Lower leg skin (tissue), 4 donors: ENCODE measurements around the gene SBF1. TPM values are rescaled to one million over a fixed set of nuclear protein-coding genes. Genes with fewer than 3 reads are reported as not detected.

ENCODE experiments used
- DNase-seq, 2 donors: peaks; one replicate each; pipeline ENCODE4 v3.0.0-alpha.2; 2019; ENCODE audit warnings: low spot score in 2 of 2
- H3K4me3 ChIP-seq: fragments of 200-600 bp; sonication (generic); 2 replicates; pipeline ENCODE4 v1.5.1; 2017; ENCODE audit warnings: mild to moderate bottlenecking, low read depth; ENCODE audit not compliant: poor library complexity, severe bottlenecking
- CTCF ChIP-seq, 3 donors: fragments of 450-650 bp; IDR thresholded peaks; one replicate each; pipeline ENCODE4 v1.5.1; 2016; ENCODE audit warnings: antibody characterized with exemption in 3 of 3, mild to moderate bottlenecking in 3 of 3, moderate library complexity in 2 of 3
- POLR2A ChIP-seq, 2 donors: fragments of 450-650 bp; IDR thresholded peaks; one replicate each; pipeline ENCODE4 v1.6.1; 2016 to 2017; ENCODE audit warnings: antibody characterized with exemption in 2 of 2, mild to moderate bottlenecking in 1 of 2, moderate library complexity in 1 of 2
- WGBS, 2 donors: methylation state at CpG; one replicate each; pipeline ENCODE4 v1.1.5; 2018; 5-methylcytosine and 5-hydroxymethylcytosine counted together
- intact Hi-C: fragments of 100-400 bp; cut with DNase I; formaldehyde crosslinking; loops from one replicate; pipeline ENCODE4 v1.15.0; 2023; ENCODE audit warnings: low total_unique reads
- total RNA-seq, 4 donors: library from RNA; depleted of rRNA; stranded (reverse); fragments of >200 nt; gene quantifications; one replicate each; pipeline ENCODE4 v1.1.0, GENCODE V29; 2016

SBF1 gene
- total RNA-seq, 4 donors from 2014 or later = 70.8 to 123 (median 87.2) TPM

GRCh38 chr22:50503475-50504145 lies 28.8 kb upstream of the SBF1 start:
- no peak for DNase-seq
- H3K4me3 ChIP-seq = no peak overlapping the region
- intact Hi-C loops = no loop called here
- WGBS, 2 donors = 81 to 92% methylated on average over 14 to 25 of the region's 26 CpGs
- TF ChIP-seq POLR2A (IDR thresholded peaks at IDR 0.05) = no peak
- TF ChIP-seq CTCF (IDR thresholded peaks at IDR 0.05) = no peak

- WGBS, 2 donors = 85 to 86% methylated on average over 16 to 23 of the region's 24 CpGs
- H3K4me3 ChIP-seq = no peak overlapping the region
- no peak for DNase-seq
- TF ChIP-seq CTCF (IDR thresholded peaks at IDR 0.05) (no peak), POLR2A (IDR thresholded peaks at IDR 0.05) (no peak)
- intact Hi-C loops = no loop called here
Observed at GRCh38 chr22:50502628-50503474, 28.0 kb upstream of the SBF1 start.

- no peak for TF ChIP-seq CTCF (IDR thresholded peaks at IDR 0.05)
- no peak for TF ChIP-seq POLR2A (IDR thresholded peaks at IDR 0.05)
- 89 to 90% methylated on average over 6 of the region's 6 CpGs for WGBS, 2 donors
- H3K4me3 ChIP-seq = no peak overlapping the region
- intact Hi-C loops = no loop called here
- no peak for DNase-seq
Observed at GRCh38 chr22:50502096-50502495, 27.3 kb upstream of the SBF1 start.

GRCh38 chr22:50500452-50500851 lies 25.6 kb upstream of the SBF1 start:
- WGBS, 2 donors = 90 to 91% methylated on average over 12 of the region's 12 CpGs

GRCh38 chr22:50498322-50498890 lies 23.6 kb upstream of the SBF1 start:
- H3K4me3 ChIP-seq = no peak overlapping the region
- 15 to 23% methylated on average over 13 of the region's 13 CpGs for WGBS, 2 donors
- TF ChIP-seq CTCF (IDR thresholded peaks at IDR 0.05) (no peak), POLR2A (IDR thresholded peaks at IDR 0.05) (no peak)
- intact Hi-C loops = no loop called here
- peak; percentile 50 to 92 for DNase-seq

More at GRCh38 chr22:50500452-50500851, 25.6 kb upstream of the SBF1 start:
- intact Hi-C loops = no loop called here
- no peak for DNase-seq
- H3K4me3 ChIP-seq = no peak overlapping the region
- TF ChIP-seq POLR2A (IDR thresholded peaks at IDR 0.05) = no peak
- no peak for TF ChIP-seq CTCF (IDR thresholded peaks at IDR 0.05)
